CD4-positive, alpha-beta T cell treated with Interleukin-2 at 100 ng/mL for 4 hours (primary cell): Measurements from ENCODE around the gene NFIC.

ENCODE experiments used
- DNase-seq: peaks from one replicate; pipeline ENCODE4 v3.0.0-alpha.2; 2020; ENCODE audit warnings: low spot score

NFIC gene

DNA sequence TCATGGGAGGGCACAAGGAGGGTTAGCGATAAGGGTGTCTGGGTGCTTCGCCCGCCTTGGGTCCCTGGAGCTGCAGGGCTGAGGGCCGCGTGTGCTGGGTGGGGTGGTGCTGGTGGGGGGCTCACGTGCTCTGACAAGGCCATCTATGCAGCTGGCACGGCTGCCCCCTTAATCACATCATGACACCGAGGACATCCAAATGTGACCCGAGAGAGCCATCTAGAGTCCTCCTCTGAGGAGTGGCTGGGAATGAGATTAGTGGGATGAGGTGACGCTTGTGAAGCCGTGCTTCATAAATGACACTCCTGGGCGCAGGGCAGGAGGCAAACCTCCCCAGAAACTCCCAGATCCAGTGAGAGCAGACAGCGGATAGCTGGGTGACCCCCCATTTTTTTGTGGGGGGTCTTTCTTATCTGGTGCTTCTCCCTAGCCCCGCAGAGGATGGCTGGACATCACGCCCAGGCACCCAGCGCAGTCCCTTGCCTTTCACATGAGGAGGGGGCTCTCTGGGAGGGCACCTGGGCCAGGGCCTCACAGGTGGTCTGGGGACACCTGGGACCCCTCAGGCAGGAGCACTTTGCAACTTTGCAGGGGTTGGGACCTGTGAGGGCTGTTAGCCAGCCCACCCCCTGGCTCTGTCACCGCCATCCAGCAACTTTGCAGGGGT is 146.3 kb downstream of the NFIC start:
- no peak for DNase-seq

DNA sequence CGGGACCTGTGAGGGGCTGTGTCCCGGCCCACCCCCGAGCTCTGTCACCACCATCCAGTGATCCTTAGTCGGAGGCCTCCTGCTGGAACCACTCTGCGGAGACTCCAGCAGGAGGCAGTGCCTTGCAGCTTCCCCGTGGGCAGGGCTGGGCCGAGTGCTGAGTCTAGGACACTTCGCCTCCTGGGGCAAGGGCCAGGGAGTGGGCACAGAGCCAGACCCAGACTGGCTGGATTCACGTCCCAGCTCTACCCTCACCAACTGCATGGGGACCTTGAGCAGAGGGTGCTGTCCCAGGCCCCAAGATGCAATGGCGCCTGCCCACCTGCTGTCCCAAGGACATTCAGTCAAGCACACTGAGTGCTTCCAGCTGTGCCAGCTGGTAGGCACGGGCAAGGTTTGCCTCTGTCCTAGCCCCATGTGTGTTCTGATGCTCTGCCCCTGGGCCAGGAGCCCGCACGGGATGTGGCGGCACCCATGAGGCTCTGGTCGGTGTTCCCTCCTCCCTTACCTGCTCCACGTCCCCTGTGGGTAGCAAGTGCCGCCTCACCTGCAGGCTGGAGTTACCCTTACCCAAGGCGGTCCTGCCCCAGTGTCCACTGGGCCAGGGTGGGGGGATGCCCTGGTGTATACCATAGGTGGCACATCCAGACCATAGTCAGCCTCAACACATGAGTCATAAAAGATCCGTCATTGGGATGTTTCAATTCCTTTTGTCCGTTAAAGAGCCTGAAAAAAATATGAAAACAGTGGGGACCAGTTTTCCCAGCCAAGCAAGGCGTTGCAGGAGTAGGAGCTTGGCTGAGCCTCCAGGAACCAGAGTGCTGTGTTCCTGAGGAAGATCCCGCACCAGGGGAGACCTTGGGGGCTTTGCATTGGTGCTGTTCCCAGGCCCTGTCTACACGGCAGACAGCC is 147.1 kb downstream of the NFIC start:
- DNase-seq = no peak

DNA sequence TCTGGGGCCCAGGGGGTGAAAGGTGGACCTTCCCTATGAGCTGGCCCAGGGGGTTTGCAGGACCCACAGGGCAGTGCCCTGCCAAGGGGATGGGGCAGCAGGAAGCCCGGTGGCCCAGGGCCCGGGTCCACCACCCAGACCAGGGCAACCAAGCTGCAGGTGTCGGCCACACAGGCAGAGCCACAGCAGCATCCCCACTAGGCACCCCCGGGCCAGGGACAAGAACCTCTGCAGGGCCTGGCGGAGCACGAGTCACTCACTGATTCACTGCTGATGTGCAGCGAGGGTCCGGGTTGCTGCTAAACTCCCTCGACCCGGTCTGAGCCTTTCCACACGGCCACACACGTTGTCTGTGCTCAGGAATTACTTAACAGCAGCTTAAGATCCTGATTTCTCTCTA is 148.5 kb downstream of the NFIC start:
- DNase-seq = no peak

DNA sequence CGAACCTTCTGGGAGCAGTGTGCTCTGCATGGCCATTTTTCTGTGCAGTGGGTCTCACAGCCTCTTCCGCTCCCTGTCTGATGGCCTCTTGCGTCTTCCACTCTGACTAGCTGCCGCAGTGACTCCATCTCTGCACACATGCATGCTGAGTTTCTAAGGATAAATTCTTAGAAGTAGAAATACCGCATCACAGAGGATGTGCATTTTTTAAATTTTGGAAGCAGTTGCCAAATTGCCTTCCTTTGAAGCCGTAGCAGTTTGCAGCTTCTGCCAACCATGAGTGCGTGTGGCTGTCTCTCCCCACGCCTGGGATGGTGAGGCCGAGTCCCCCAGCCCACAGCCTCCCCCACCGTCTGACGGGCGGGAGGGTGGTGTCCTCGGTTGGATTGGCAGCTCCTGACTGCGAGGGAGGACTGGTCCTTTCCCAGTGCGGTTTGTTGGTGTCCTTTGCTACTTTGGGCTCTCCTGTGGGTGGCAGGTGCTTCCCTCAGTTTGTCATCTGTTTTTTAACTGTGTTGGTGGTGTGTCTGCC is 149.6 kb downstream of the NFIC start:
- DNase-seq = no peak

DNA sequence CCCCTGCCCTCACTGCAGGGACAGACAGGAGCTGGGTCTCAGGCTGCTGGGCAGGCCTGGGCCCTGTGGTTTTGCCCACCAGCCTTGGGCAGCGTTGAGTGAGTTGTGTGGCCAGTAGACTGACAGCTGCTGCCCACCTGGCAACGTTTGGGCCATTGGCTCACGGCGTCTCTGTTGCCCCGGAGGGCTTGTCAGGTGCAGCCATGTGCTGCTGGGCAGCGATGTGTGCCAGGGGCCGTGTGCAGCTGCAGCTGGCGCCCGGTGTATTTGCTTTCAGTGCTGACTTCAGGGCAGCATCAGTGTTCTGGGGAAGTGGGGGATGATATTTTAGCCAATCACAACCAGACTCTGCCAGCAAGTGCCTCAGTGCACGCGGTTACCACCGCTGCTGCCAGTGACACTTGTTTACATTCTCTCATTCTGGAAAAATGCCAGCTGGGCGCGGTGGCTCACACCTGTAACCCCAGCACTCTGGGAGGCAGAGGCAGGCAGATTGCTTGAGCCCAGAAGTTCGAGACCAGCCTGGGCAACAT is 150.4 kb downstream of the NFIC start:
- DNase-seq = peak; percentile 65

DNA sequence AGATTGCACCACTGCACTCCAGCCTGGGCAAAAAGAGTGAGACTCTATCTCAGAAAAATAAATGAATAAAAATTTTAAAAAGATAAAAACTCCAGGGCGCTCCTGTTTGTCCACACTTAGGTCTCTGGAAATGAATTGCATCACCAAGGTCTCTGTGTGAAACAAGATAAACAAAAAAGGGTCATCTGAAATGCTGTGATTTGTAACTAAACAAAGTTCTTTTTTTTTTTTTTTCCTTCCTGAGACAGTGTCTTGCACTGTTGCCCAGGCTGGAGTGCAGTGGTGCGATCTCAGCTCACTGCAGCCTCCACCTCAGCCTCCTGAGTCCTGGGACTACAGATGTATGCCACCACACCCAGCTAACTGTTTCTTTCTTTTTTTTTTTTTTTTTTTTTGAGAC is 151.3 kb downstream of the NFIC start:
- no peak for DNase-seq

DNA sequence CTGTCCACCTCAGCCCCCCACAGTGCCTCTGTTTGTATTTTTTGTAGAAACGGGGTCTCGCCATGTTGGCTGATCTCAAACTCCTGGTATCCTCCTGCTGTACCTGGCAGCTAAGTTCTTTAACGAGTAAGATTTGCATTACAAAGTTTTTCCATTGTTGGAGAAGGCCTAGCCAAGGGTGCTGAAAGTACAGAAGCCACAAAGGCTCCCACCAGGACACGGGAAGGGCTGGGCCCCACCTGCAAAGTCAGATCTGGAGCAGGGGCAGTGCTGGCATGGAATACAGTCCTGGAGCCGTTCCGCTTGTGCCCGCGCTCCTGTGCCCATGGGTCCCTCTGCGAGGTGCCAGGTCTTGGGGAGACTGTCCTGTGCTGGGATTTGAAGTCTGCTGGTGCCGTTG is 151.9 kb downstream of the NFIC start:
- no peak for DNase-seq

DNA sequence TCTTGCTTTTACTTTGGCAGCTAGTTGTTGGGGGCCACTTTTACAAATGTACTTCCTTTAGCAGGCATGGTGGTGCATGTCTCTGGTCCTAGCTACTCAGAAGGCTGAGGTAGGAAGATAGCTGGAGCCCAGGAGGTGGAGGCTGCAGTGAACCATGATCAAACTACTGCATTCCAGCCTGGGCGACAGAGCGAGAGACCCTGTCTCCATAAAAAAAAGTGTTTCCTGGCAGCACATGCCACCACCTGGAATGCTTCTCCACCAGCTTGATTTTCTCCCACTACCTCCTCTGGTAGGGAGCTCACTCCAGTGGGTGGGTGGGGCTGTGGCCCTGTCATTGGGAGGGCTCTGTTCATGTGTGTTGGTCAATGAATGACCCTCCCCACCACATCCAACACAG is 152.3 kb downstream of the NFIC start:
- no peak for DNase-seq
